Stimulated activated CD4-positive, alpha-beta T cell treated with anti-CD3 and anti-CD28 coated beads, Interleukin-2, amount 100 ng/mL, for 24 hours (primary cell): ENCODE results near the gene DENND4B.

Source experiments
- DNase-seq, 2 donors: peaks; one replicate each; pipeline ENCODE4 v3.0.0-alpha.2; 2020

The DENND4B gene

DNA sequence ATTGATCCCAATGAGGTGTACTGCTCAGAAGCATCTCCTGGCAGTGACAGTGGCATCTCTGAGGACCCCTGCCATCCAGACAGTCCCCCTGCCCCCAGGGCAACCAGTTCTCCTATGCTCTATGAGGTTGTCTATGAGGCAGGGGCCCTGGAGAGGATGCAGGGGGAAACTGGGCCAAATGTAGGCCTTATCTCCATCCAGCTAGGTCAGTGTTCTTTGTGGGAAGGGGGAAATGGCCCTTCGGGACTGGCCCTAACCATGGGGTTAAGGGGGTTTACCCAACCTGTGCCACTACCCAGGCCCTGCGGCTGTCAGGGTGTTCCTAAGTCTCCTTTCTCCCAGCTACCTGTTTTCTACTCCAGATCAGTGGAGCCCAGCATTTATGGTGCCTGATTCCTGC lies 22.5 kb upstream of the DENND4B start:
- DNase-seq = no peak

- no peak for DNase-seq
These were observed 21.9 kb upstream of the DENND4B start for GRCh38 chr1:153968408-153968807.

GRCh38 chr1:153968000-153968363 lies 21.5 kb upstream of the DENND4B start:
- no peak for DNase-seq

- DNase-seq = peak; percentile 82 to 84
These were observed 20.8 kb upstream of the DENND4B start, which contains the start of gene CREB3L4 for GRCh38 chr1:153967107-153967999. CREB3L4 (plus strand) TSS chr1:153967902; CDS start chr1:153968526, 624 bp downstream.

- no peak for DNase-seq
These were observed 17.4 kb upstream of the DENND4B start for GRCh38 chr1:153963850-153964331.

GRCh38 chr1:153963030-153963849 lies 16.7 kb upstream of the DENND4B start, which contains the start of gene SLC39A1:
SLC39A1 (minus strand) TSS chr1:153963537; CDS start chr1:153962715, 822 bp downstream.
- peak; percentile 97 to 98 for DNase-seq

GRCh38 chr1:153962088-153963029 lies 15.8 kb upstream of the DENND4B start:
- DNase-seq = no peak

DNA sequence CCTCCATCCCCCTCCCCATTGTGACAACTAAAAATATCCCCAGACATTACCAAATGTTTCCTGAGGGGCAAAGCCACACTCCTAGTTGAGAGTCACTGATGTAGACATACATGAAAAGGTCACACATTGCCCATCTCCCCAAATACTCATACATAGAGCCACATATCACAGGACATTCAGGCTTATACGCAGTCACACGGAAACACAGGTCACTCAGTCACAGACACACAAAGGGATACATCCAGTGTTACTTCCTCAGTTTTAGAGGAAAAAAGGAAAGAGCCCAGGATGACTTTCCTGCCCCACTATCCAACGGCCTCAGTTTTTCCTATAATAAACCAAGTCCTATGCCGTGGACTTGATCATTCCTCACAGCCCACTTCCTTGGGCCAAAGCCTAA lies 14.9 kb upstream of the DENND4B start:
- DNase-seq = no peak

- DNase-seq = no peak
These were observed 13.7 kb upstream of the DENND4B start for GRCh38 chr1:153960206-153960605.

DNA sequence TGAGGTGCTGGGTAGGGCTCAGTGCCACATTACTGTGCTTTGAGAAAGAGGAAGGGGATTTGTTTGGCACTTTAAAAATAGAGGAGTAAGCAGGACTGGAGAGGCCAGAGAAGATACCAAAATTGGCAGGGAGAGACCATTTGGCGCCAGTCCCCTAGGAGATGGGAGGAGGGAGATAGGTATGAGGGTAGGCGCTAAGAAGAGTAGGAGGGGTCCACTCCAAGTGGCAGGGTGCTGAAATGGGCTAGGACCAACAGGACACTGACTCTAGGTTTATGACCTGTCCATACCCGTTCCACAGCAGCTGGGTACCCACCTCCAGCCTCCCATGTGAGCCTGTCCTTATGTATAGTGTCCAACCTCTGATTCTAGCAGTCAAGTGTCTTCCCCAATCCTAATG lies 12.9 kb upstream of the DENND4B start:
- DNase-seq = no peak

- no peak for DNase-seq
These were observed 12.4 kb upstream of the DENND4B start for GRCh38 chr1:153958961-153959260.

- DNase-seq = peak; percentile 97
These were observed 11.8 kb upstream of the DENND4B start, which contains the start of gene CRTC2 for GRCh38 chr1:153958111-153958960. CRTC2 (minus strand) TSS chr1:153958612; CDS start chr1:153958497, 115 bp downstream.

GRCh38 chr1:153957744-153958110 lies 11.2 kb upstream of the DENND4B start:
- DNase-seq = peak; percentile 45 to 48

GRCh38 chr1:153956997-153957715 lies 10.6 kb upstream of the DENND4B start:
- no peak for DNase-seq

DNA sequence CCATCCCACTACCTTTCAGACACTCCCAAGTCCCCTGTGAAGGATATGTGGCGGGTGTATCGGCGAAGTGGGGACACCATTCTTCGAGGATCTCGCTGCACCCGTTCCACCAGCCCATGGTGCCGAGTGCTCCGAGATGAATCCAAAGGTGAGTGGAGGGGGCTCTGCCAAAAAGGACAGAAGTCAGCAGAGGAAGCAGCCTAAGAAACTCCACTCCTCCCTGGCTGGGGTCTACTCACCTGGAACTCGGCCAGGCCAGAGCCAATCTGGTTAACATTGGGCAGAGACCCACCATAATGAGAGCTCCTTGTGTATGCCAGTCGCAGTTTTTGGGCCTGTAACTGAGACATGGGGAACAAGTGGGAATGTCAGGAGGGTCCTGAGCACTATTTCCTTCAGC lies 8.3 kb upstream of the DENND4B start:
- no peak for DNase-seq

GRCh38 chr1:153953859-153954365 lies 7.4 kb upstream of the DENND4B start:
- DNase-seq = no peak

GRCh38 chr1:153951801-153952200 lies 5.3 kb upstream of the DENND4B start:
- no peak for DNase-seq

- no peak for DNase-seq
These were observed 4.7 kb upstream of the DENND4B start for GRCh38 chr1:153951183-153951582.

DNA sequence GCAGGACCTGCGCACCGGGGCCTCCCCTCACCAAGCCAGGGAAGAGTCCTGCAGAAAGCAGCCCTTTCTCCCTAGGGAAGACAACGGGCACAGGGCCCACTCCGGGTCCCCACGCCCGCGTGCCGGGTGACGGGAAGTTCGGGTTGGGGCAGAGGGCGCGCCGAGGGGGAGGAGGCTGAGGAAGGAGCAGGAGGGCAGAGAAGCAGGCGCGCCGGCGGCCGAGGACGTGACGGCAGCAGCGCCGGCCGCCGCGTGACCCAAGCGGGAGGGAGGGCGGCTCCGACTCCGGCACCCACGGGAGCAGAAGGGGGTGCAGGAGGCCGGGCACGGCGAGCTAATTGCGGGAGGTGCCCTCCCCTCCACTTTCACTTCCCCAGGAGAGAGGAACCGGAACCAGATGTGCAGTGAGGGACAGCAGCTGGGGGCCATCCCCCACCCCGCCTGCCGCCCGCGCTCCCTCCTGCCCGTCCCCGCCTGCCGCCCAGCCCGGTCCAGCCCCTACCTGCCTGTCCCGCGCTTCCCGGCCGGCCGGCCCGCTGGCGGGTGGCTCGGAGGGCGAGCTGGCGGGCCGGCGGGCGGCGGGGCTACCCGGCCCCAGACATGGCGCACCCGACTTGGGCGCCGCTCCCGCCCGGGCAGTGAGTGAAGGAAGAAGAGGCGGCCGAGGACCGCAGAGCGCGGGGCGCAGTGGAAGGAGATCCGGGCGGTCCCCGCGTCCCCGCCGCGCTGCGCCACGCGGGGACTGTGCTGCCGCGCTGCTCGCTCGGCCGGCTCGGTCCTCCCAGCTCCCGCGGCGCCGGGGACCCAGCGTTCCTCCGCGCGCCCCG lies 510 bp downstream of the DENND4B start:
- peak; percentile 70 to 76 for DNase-seq
